IPS DF 19.7 (cell line): Measurements from ENCODE around the gene PCDHGA9.
"Not testable (repeated sequence)": the region's sequence is repeated elsewhere in the genome, so short reads cannot be mapped to it uniquely, and the experiment has no call there.

Experiments used
- DNase-seq: peaks from one replicate; pipeline ENCODE4 v3.0.0-alpha.2; 2013; ENCODE audit warnings: low read depth, low spot score

The PCDHGA9 gene

GRCh38 chr5:141402553-141403243, at the start of gene PCDHGA9:
PCDHGA9 (plus strand) TSS chr5:141402778; CDS start chr5:141402953, 175 bp downstream.
- no peak for DNase-seq

- DNase-seq = no peak
Observed at GRCh38 chr5:141354900-141355469, 47.6 kb upstream of the PCDHGA9 start, which contains the start of gene PCDHGA4. PCDHGA4 (plus strand) TSS chr5:141355021; CDS start chr5:141355108, 87 bp downstream.

- DNase-seq = no peak
Observed at GRCh38 chr5:141355641-141356040, 46.9 kb upstream of the PCDHGA9 start.

GRCh38 chr5:141356133-141356532, 46.4 kb upstream of the PCDHGA9 start:
- DNase-seq = no peak

DNA sequence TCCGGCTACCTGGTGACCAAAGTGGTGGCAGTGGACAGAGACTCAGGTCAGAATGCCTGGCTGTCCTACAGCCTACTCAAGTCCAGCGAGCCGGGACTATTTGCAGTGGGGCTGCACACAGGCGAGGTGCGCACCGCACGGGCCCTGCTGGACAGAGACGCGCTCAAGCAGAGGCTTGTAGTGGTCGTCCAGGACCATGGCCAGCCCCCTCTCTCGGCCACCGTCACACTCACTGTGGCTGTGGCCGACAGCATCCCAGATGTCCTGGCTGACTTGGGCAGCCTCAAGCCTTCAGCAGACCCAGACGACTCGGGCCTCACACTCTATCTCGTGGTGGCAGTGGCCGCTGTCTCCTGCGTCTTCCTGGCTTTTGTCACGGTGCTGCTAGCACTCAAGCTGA, 45.6 kb upstream of the PCDHGA9 start:
- DNase-seq = no peak

DNA sequence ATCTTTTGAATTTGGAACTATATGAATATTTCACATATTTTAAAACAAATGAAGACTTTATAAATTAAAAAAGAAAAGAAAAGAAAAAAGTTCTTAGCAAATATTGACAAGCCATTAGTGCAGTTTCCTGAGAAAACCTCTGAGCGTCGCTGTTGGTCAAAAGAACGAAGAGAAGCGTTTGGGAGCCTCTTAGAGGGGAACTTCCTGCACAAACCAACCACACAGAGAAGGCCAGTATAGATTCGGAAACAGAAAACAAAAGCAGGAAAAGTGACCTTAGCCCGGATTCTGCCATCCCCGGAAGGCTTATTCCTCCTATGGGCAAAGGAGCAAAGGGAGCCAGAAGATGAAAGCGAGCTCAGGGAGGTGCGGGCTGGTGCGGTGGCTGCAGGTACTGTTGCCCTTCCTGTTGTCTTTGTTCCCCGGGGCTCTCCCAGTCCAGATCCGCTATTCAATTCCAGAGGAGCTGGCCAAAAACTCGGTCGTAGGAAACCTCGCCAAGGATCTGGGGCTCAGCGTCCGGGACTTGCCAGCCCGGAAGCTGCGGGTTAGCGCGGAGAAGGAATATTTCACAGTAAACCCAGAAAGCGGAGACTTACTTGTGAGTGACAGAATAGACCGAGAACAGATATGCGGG, 42.7 kb upstream of the PCDHGA9 start, which contains the start of gene PCDHGB2:
PCDHGB2 (plus strand) TSS at position 205 of the 637 bp plus-strand sequence; CDS start at position 347, 142 bp downstream.
- DNase-seq = no peak

DNA sequence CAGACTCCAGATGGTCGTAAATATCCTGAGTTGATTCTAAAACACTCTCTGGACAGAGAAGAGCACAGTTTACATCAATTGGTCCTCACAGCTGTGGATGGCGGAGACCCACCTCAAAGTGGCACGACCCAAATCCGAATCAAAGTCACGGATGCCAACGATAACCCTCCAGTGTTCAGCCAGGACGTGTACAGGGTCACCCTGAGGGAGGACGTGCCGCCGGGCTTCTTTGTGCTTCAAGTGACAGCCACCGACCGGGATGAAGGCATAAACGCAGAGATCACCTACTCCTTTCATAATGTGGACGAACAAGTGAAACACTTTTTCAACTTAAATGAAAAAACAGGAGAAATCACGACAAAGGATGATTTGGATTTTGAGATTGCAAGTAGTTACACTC, 41.9 kb upstream of the PCDHGA9 start:
- DNase-seq = no peak

DNA sequence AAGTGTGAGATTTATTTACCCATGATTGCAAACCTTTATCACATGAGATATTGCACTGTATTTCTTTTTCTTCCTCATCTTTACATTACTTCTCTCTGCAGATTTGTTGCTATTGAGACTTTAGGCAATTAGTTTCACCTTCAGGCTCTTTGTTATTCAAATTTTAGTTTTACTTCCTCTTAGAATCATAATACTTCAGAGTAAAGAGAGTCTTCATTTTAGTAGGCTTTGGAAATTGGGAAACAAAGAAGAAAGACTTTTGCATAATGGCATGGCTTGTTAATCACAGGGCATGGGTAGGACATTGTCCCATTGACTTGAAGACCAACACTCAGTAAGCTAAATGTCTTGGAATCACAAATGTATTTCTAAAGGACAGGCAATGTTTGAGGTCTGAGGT, 39.9 kb upstream of the PCDHGA9 start:
- DNase-seq = no peak

GRCh38 chr5:141363952-141364660, 38.5 kb upstream of the PCDHGA9 start, which contains the start of gene PCDHGA5:
PCDHGA5 (plus strand) TSS chr5:141364162; CDS start chr5:141364331, 169 bp downstream.
- DNase-seq = no peak

GRCh38 chr5:141366016-141366896, 36.3 kb upstream of the PCDHGA9 start:
- DNase-seq = no peak

- no peak for DNase-seq
Observed at GRCh38 chr5:141369994-141370848, 32.4 kb upstream of the PCDHGA9 start, which contains the start of gene PCDHGB3. PCDHGB3 (plus strand) TSS chr5:141370242; CDS start chr5:141370395, 153 bp downstream.

GRCh38 chr5:141371572-141372475, 30.8 kb upstream of the PCDHGA9 start:
- no peak for DNase-seq

- DNase-seq = no peak
Observed at GRCh38 chr5:141373673-141374317, 28.8 kb upstream of the PCDHGA9 start, which contains the start of gene PCDHGA6. PCDHGA6 (plus strand) TSS chr5:141373891; CDS start chr5:141374084, 193 bp downstream.

GRCh38 chr5:141374627-141375026, 28.0 kb upstream of the PCDHGA9 start:
- no peak for DNase-seq

DNA sequence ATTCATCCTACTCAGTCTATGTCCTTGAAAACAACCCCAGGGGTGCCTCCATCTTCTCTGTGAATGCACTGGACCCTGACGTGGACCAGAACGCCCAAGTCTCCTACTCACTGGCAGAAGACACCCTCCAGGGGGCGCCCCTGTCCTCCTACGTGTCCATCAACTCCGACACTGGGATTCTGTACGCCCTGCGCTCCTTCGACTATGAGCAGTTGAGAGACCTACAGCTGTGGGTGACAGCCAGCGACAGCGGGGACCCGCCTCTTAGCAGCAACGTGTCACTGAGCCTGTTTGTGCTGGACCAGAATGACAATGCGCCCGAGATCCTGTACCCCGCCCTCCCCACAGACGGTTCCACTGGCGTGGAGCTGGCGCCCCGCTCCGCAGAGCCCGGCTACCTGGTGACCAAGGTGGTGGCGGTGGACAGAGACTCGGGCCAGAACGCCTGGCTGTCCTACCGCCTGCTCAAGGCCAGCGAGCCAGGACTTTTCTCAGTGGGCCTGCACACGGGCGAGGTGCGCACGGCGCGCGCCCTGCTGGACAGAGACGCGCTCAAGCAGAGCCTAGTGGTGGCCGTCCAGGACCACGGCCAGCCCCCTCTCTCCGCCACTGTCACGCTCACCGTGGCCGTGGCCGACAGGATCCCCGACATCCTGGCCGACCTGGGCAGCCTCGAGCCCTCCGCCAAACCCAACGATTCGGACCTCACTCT, 27.0 kb upstream of the PCDHGA9 start:
- DNase-seq = not testable (repeated sequence)

- no peak for DNase-seq
Observed at GRCh38 chr5:141382469-141383294, 19.9 kb upstream of the PCDHGA9 start, which contains the start of gene PCDHGA7. PCDHGA7 (plus strand) TSS chr5:141382742; CDS start chr5:141382900, 158 bp downstream.
